Measurements from ENCODE around the gene SH3BGR. TPM values are rescaled to one million over a fixed set of nuclear protein-coding genes. Genes with fewer than 3 reads are reported as not detected.
A peak's percentile ranks its signal among the peaks of the same experiment; 100 is the strongest.

The SH3BGR gene
- total RNA-seq, 8 experiments from 2014 or later = 2.3 to 33.8 (median 7.3) TPM

DNA sequence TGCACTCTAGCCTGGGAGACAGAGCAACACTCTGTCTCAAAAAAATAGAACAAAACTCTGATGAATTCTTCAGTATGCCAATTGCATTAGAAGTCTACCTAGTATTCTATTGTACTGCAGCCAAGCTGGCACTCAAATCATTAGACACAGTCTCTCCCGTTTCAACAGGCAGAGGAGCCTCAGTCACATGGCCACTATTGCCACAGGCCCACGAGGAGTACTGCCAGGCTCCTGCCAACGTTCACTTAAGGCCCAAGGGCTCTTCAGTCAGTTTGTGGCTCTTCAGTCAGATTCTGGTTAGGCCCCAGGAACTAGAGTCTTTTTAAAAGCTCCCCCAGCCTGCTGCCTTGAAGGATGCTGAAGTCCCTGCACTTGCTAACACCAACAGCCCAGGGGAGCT, 73.4 kb downstream of the SH3BGR start:
- ATAC-seq (replicated peaks in 6 of 8) = no peak
- Histone ChIP-seq H3K4me1 (replicated peaks in 1 of 2) (peaks cover 9 to 16% of the 10 kb centered on the region in 2 donors), H3K27ac (no peak overlapping the region), H3K4me3 (no peak overlapping the region)
- in situ Hi-C loops (cut with MboI; ENCODE audit: low pct_unique_long_range_greater_than_20kb in 2 of 9, low sequenced_read_pairs in 9 of 9, unreplicated experiment in 9 of 9) = no loop called here
- WGBS, 10 experiments = 0 to 100% (median 78%) methylated on average over 1 to 3 of the region's 3 CpGs; no CpG with 5 or more reads in 5 of the 10 experiments

DNA sequence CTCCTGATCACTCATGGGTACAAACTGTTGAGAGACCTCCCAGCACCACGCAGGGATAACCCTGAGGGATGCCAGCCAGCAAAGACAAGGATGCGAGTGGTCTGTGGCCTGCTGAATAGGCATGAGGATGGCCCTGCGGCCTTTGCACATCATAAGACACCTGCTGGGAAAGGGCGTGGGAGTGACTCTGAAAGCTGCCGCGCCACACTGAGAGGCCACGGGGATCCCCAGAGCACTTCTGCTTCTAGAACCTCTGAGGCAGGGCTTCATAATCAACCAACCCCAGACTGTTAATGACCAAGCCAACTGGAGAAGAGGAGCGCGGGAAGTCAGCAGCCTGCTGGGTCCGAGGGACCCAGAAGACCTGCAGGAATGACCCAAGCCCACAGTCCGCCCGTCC, 73.8 kb downstream of the SH3BGR start:
- in situ Hi-C loops (cut with MboI; ENCODE audit: low pct_unique_long_range_greater_than_20kb in 2 of 9, low sequenced_read_pairs in 9 of 9, unreplicated experiment in 9 of 9) = no loop called here
- 40 to 100% (median 85%) methylated on average over 1 to 6 of the region's 12 CpGs; no CpG with 5 or more reads in 6 of the 10 experiments for WGBS, 10 experiments
- ATAC-seq (replicated peaks in 6 of 8) = no peak
- Histone ChIP-seq H3K27ac (no peak overlapping the region), H3K4me3 (no peak overlapping the region), H3K4me1 (replicated peaks in 1 of 2) (peaks cover 9 to 18% of the 10 kb centered on the region in 2 donors)

DNA sequence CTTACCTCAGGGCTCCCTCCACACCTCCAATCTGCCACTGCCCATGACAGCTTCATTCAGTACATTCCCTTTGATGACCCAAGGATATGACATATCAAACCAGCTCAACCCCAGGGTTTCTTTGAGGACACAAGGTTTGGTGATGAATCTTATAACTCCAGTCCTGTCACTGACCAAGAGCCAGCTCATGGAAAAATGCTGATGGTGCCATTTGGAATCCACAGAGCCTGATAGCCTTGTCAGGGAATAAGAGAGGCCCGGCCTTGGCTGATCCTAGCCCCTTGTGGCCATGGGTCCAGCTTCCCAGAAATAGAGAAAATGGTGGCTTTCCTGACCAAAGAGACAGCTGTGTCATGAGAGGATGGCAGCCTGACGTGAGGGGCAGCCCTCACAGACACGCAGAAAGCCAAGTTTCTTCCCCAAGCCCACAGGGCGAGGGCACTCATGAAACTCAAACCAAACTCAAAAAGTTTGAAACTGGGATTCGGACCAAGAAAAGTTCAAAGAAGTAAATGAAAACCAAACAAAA, 75.4 kb downstream of the SH3BGR start:
- no peak for ATAC-seq (replicated peaks in 6 of 8)
- H3K27ac ChIP-seq = no peak overlapping the region
- peaks cover 9 to 30% of the 10 kb centered on the region in 2 donors for H3K4me1 ChIP-seq (replicated peaks in 1 of 2)
- in situ Hi-C loops (cut with MboI; ENCODE audit: low pct_unique_long_range_greater_than_20kb in 2 of 9, low sequenced_read_pairs in 9 of 9, unreplicated experiment in 9 of 9) = no loop called here
- 0 to 96% (median 87%) methylated on average over 1 to 5 of the region's 5 CpGs; no CpG with 5 or more reads in 1 of the 10 experiments for WGBS, 10 experiments
- H3K4me3 ChIP-seq = no peak overlapping the region

DNA sequence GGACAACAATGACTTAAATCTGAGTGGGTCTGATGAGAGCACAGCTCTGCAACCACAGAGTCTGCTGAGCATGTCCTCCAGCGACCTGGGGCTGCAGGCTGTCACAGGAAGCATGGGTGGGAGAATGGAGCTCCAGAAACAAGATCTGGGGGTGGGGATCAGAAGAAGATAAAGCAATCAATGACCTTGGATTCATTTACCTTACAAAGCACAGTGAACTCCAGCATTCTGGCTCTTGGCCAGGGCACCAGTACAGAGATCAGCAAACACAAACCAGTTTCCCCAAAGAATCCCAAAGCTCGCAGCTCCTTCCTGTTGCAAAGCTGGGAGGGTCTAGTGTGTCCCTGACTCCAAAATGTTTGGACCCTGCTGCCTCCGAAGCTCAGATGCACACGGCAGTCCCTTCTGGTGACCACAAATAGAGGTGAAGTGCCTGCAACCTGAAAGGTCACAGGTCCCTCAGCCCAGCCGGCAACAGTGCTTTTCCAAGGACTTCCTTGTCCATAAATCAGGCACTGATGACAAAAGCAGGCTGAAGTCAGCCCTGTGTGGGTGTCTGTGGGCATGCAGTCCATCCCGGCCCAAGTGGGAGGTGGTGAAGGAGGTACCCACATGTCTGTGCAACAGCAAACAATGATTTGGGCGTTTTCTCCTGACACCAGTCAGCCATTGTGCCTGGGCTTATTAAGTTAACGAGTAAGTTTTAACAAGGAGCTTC, 76.1 kb downstream of the SH3BGR start:
- peak in 5 of 8 experiments; percentile 18 to 81 (median 76) for ATAC-seq (replicated peaks in 6 of 8)
- in situ Hi-C loops (cut with MboI; ENCODE audit: low pct_unique_long_range_greater_than_20kb in 2 of 9, low sequenced_read_pairs in 9 of 9, unreplicated experiment in 9 of 9) = no loop called here
- WGBS, 10 experiments = 0 to 27% (median 6%) methylated on average over 1 to 6 of the region's 8 CpGs; no CpG with 5 or more reads in 2 of the 10 experiments
- Histone ChIP-seq H3K4me3 (no peak overlapping the region), H3K27ac (no peak overlapping the region), H3K4me1 (replicated peaks in 1 of 2) (peaks cover 9 to 30% of the 10 kb centered on the region in 2 donors)

DNA sequence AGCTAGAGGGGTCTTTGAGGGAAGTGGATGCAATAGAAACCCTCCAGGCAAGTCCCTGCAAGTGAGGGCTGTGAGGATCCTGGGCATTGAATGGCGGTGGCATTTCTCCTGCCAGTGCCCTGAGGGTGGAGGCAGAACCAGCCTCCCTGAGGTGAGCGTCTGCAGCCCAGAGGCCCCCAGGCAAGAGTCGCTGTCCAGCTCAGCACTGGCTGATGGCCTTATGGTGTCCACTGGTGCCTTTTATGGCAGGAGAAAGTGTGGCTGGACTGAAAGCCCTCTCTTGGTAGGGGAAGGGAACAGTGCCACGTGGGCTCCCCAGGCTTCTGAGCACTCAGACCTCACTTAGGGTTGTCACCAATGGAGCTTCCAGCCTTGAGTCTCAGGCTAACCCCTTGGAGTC, 77.3 kb downstream of the SH3BGR start:
- in situ Hi-C loops (cut with MboI; ENCODE audit: low pct_unique_long_range_greater_than_20kb in 2 of 9, low sequenced_read_pairs in 9 of 9, unreplicated experiment in 9 of 9) = no loop called here
- peak in 4 of 8 experiments; percentile 15 to 44 (median 36) for ATAC-seq (replicated peaks in 6 of 8)
- 50% methylated on average over 1 of the region's 4 CpGs; no CpG with 5 or more reads in 9 of the 10 experiments for WGBS, 10 experiments
- Histone ChIP-seq H3K27ac (no peak overlapping the region), H3K4me3 (no peak overlapping the region), H3K4me1 (replicated peaks in 1 of 2) (peaks cover 9 to 30% of the 10 kb centered on the region in 2 donors)

DNA sequence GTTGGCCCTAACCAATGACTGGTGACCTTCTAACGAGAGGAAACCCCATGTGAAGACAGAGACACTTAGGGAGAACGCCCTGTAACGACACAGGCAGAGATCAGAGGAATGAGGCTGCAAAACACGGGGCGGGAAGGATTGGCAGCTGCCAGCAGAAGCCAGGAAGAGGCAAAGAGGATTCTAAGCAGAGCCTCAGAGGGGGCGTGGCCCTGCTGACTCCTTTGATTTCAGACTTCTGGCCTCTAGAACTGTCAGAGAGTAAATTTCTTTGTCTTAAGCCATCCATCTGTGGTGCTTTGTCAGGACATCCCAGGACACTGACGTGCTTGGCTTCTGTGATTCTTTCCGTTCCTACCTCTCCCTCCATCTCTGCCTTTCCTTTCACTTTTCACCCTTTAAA, 79.3 kb downstream of the SH3BGR start:
- WGBS, 10 experiments = 3 to 61% (median 42%) methylated on average over 2 to 8 of the region's 8 CpGs; no CpG with 5 or more reads in 2 of the 10 experiments
- H3K4me1 ChIP-seq (replicated peaks in 1 of 2) = peaks cover 9 to 30% of the 10 kb centered on the region in 2 donors
- ATAC-seq (replicated peaks in 6 of 8) = peak in 7 of 8 experiments; percentile 36 to 63 (median 48)
- H3K27ac ChIP-seq = no peak overlapping the region
- in situ Hi-C loops (cut with MboI; ENCODE audit: low pct_unique_long_range_greater_than_20kb in 2 of 9, low sequenced_read_pairs in 9 of 9, unreplicated experiment in 9 of 9) = no loop called here
- H3K4me3 ChIP-seq = no peak overlapping the region

DNA sequence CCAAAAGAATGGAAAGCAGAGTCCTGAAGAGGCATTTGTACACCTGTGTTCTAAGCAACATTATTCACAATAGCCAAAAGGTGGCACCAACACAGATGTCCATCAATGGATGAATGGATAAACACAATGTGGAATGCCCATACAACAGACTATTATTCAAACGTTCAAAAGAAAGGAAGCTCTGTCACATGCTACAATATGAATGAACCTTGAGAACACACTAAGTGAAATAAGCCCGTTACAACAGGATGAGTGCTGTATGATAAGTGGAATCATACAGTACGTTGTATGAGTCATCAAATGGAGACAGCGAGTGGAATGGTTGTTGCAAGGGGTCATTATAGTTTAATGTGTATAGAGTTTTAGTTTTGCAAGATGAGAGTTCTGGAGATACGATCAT, 80.1 kb downstream of the SH3BGR start:
- ATAC-seq (replicated peaks in 6 of 8) = peak in 5 of 8 experiments; percentile 43 to 78 (median 76)

DNA sequence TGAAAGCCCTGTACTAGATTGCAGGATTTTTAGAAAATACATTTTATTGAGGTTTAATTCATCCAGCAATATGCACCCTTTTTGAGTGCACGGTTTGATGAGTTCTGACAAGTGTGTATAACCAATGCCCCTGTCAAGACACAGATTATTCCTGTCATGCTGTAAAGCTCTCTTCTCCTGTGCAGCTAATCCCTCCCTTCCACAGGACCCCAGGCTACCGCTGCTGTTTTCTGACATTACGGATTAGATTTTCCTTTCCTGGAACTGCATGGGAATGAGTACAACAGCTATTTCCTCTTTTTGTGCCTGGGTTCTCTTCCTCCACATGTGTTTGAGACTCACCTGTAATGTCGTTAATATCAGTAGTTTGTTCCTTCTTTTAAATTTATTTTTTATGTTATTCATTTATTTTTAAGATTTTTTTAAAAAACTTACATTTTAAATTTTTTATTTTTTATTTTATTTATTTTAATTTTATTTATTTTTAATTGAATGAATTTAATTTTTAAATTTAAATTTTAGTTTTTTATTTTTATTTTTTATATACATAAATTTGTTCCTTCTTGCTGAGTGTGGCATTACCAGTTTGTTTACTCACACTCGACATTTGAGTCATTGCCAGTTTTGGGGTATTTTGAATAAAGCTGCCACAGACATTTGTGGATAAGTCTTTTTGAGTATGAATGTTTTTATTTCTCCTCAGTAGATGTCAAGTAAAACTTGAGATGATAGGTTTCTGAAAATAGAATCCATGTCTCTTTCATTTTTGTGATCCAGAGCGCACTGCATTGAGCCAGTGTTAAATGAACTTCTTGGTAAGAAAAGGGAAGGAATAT, 82.0 kb downstream of the SH3BGR start:
- Histone ChIP-seq H3K4me3 (no peak overlapping the region), H3K4me1 (replicated peaks in 1 of 2) (peaks cover 0 to 24% of the 10 kb centered on the region in 2 donors), H3K27ac (no peak overlapping the region)
- in situ Hi-C loops (cut with MboI; ENCODE audit: low pct_unique_long_range_greater_than_20kb in 2 of 9, low sequenced_read_pairs in 9 of 9, unreplicated experiment in 9 of 9) = no loop called here
- 20 to 96% (median 81%) methylated on average over 2 to 6 of the region's 6 CpGs for WGBS, 10 experiments
- no peak for ATAC-seq (replicated peaks in 6 of 8)

More for the DNA sequence above, 80.1 kb downstream of the SH3BGR start:
- in situ Hi-C loops (cut with MboI; ENCODE audit: low pct_unique_long_range_greater_than_20kb in 2 of 9, low sequenced_read_pairs in 9 of 9, unreplicated experiment in 9 of 9) = no loop called here
- no peak overlapping the region for H3K27ac ChIP-seq
- 8 to 100% (median 60%) methylated on average over 1 to 4 of the region's 5 CpGs for WGBS, 10 experiments
- H3K4me1 ChIP-seq (replicated peaks in 1 of 2) = peaks cover 9 to 29% of the 10 kb centered on the region in 2 donors
- H3K4me3 ChIP-seq = no peak overlapping the region

DNA sequence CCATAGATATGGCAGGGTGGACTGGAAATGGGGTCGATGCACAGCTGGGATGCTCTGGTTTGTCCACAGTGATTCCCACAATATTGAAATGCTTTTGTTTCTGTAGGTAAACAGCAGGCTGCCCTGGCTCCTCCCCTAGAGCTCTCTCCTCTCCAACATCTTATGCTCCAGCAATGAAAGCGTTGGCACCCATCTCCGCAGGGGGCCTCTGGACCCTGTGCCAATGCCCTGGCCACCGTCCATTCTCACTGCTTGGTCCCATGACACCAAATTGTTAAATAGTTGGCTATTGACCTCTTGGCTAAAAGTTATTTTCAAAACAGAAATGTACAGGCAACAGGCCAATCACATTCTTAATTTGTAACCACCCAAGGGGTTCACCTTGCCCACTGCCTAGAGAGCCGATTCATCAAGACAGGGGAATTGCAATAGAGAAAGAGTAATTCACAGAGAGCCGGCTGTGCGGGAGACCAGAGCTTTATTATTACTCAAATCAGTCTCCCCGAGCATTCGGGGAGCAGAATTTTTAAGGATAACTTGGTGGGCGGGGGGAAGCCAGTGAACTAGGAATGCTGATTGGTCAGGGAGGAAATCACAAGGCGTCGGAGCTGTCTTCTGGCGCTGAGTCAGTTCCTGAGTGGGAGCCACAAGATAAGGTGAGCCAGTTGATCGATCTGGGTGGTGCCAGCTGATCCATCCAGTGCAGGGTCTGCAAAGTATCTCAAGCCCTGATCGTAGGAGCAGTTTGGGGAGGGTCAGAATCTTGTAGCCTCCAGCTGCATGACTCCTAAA, 84.1 kb downstream of the SH3BGR start:
- Histone ChIP-seq H3K4me1 (replicated peaks in 1 of 2) (peaks cover 0 to 20% of the 10 kb centered on the region in 2 donors), H3K27ac (no peak overlapping the region), H3K4me3 (no peak overlapping the region)
- ATAC-seq (replicated peaks in 6 of 8) = no peak
- in situ Hi-C loops (cut with MboI; ENCODE audit: low pct_unique_long_range_greater_than_20kb in 2 of 9, low sequenced_read_pairs in 9 of 9, unreplicated experiment in 9 of 9) = no loop called here
- WGBS, 10 experiments = 12 to 100% (median 83%) methylated on average over 1 to 13 of the region's 15 CpGs; no CpG with 5 or more reads in 1 of the 10 experiments

DNA sequence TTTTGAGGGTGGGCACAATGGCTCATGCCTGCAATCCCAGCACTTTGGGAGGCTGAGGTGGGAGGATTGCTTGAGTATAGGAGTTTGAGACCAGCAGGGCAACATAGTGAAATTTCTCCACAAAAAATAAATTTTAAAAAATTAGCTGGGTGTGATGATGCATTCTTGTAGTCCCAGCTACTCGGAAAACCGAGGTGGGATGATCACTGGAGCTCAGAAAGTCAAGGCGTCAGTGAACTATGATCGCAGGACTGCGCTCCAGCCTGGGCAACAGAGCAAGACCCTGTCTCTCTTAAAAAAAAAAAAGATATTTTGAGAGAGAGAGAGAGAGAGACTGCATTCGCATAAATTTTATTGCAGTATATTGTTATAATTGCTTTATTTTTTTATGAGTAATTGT, 85.1 kb downstream of the SH3BGR start:
- Histone ChIP-seq H3K27ac (no peak overlapping the region), H3K4me1 (replicated peaks in 1 of 2) (peaks cover 0 to 10% of the 10 kb centered on the region in 2 donors), H3K4me3 (no peak overlapping the region)
- in situ Hi-C loops (cut with MboI; ENCODE audit: low pct_unique_long_range_greater_than_20kb in 2 of 9, low sequenced_read_pairs in 9 of 9, unreplicated experiment in 9 of 9) = no loop called here
- ATAC-seq (replicated peaks in 6 of 8) = no peak
- 17 to 100% (median 80%) methylated on average over 1 to 6 of the region's 6 CpGs; no CpG with 5 or more reads in 1 of the 10 experiments for WGBS, 10 experiments

DNA sequence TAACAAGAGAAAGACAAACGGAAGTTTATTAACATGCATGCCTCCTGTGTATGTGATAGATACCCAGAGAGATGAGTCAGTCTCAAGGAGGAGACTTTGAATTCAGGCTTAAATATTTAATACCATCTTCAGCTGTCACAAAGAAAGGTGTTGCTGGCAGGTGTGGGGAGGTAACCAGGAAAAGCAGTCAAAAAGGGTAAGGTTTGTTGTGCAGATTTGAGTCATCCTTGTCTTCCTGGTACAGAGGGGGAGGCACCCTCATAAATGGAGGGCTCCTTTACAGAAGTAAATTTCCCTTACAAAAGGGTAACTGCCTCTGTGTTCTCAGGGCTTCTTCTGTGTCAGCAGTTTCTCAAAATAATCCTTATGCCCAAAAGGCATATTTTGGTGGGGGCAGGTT, 85.8 kb downstream of the SH3BGR start:
- whole genome bisulfite sequencing, 10 experiments = 0 to 14% (median 0%) methylated on average over 1 of the region's 1 CpG; no CpG with 5 or more reads in 1 of the 10 experiments
- no peak for ATAC-seq (replicated peaks in 6 of 8)
- no peak overlapping the region for H3K27ac ChIP-seq
- peaks cover 0 to 10% of the 10 kb centered on the region in 2 donors for H3K4me1 ChIP-seq (replicated peaks in 1 of 2)
- no peak overlapping the region for H3K4me3 ChIP-seq
- in situ Hi-C loops (cut with MboI; ENCODE audit: low pct_unique_long_range_greater_than_20kb in 2 of 9, low sequenced_read_pairs in 9 of 9, unreplicated experiment in 9 of 9) = no loop called here

DNA sequence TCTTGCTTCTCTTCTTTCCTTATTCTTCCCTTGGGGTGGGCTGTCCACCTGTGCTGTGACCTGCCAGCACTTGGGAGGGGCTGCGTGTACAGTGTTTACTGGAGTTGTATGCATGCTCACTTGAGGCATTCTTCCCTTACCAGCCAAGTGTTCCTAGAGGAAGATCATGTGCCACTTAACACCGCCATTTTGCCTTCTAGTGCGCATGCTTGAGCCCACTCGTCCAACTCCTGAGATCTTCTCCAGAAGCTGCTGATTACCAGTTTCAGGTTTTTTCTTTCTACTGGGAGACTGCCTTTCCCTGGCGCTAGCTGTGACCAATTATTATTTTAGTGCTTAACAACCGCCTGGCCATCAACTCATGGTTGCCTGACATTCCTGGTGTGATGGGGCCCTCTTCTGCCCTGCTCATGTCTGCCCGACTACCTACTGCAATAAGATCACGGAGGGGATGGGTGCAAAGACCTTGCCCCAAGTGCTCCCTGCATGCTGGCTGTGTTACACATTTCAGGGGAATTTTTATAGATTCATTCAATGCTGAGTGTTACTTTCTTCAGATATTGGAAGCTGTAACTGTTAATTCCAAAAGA, 86.8 kb downstream of the SH3BGR start:
- Histone ChIP-seq H3K27ac (no peak overlapping the region), H3K4me1 (replicated peaks in 1 of 2) (peaks cover 0 to 10% of the 10 kb centered on the region in 2 donors), H3K4me3 (no peak overlapping the region)
- WGBS, 10 experiments = 6 to 95% (median 60%) methylated on average over 1 to 8 of the region's 8 CpGs; no CpG with 5 or more reads in 3 of the 10 experiments
- ATAC-seq (replicated peaks in 6 of 8) = no peak
- in situ Hi-C loops (cut with MboI; ENCODE audit: low pct_unique_long_range_greater_than_20kb in 2 of 9, low sequenced_read_pairs in 9 of 9, unreplicated experiment in 9 of 9) = no loop called here

Data from motor neuron (in vitro differentiated cells).